A549 (cell line): ENCODE measurements around the gene DEDD2.

Source experiments
- EP300 ChIP-seq, 2 experiments: fragments of >200 bp; sonication (Bioruptor Twin); formaldehyde crosslinking; IDR thresholded peaks; 2 replicates in 1 of 2; 3 replicates in 1 of 2; pipeline ENCODE4 v1.6.1; 2016 to 2017
- KDM1A ChIP-seq: fragments of 200-600 bp; sonication (generic); IDR thresholded peaks from 2 replicates; pipeline ENCODE4 v1.6.1; 2016; ENCODE audit warnings: low read depth, mild to moderate bottlenecking
- MAFK ChIP-seq: fragments of 450-650 bp; IDR thresholded peaks from 2 replicates; pipeline ENCODE4 v1.6.1; 2014; ENCODE audit not compliant: partially characterized antibody
- POLR2A ChIP-seq: IDR thresholded peaks from 2 replicates; pipeline ENCODE4 v1.6.1; 2012; ENCODE audit warnings: mild to moderate bottlenecking, low read length
- REST ChIP-seq: fragments of 200-600 bp; sonication (generic); IDR thresholded peaks from 2 replicates; pipeline ENCODE4 v1.6.1; 2016; ENCODE audit warnings: antibody characterized with exemption, mild to moderate bottlenecking, moderate library complexity

DNA sequence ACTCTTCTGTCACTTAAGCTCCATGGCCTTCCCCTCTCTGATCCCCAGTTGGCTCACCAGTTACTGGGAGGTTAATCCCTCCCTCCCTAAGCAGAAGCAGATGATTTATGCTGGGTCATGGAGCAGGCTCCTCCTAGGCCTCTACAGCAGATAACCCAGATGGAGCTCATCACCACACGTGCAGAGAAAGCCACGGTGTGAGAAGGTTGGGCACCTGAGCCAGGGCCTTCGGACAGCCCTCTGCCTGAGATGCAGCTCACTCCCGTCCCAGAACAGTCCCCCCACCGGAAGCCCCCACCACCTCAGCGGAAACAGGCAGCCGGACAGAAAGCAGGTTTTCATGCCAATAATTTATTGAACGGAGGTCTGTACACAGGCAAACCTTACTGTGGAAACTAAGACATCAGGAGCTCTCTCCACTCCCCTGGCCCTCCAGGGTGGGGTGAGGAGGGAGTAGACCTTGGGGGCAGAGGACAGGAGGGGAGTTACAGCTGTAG lies 12.4 kb upstream of the DEDD2 start:
- no peak for TF ChIP-seq REST
- no peak for TF ChIP-seq EP300 (IDR thresholded peaks at IDR 0.05)
- TF ChIP-seq MAFK, result peak; percentile 34
- TF ChIP-seq POLR2A, result no peak
- no peak for TF ChIP-seq KDM1A
